NCI-H2029 treated with DMSO at 0.1 percent for 48 hours (cell line): ENCODE results near the gene PSMC5.
"Not testable (repeated sequence)": the region's sequence is repeated elsewhere in the genome, so short reads cannot be mapped to it uniquely, and the experiment has no call there.

ENCODE experiments used
- DNase-seq: peaks from one replicate; lab custom pipeline; 2025; lab: John Stamatoyannopoulos, UW

PSMC5 gene

GRCh38 chr17:63838631-63839171 lies 11.5 kb downstream of the PSMC5 start:
- DNase-seq: no peak

DNA sequence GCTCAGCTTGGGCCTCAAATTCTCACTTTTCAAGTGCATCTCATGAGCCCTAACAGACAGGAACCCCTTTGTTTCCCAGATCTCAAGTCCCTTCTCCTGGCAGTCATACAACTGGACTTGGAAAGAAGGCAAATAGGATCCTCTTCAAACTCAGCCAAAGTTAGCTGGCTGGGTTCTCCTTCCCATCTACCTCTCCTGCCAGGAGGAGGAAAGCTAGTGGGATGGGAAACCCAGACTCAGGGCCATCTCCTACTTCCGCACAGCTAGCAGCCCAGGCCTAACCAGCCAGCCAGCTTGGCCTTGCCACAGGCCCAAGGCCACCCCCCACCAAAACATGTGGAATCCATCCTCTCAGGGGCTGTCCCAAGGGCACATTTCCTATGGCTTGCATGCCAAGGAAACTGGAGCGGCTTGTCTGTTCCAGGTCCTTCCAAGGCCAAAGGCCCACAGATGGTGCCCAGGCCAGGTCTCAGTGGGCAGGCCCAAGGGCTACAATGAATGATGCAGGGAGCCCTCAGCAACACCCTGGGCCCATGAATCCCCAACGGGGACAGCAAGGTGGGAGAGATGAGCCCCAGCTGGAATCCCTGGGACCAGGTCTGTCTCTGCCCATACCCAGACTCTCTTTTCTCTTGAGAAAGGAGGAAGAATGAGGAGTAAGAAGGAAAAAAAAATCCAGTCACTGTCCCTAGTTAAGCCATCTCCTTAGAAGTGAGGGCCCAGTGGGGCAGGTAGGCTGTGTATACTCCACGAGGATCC lies 13.5 kb downstream of the PSMC5 start:
- no peak for DNase-seq

GRCh38 chr17:63841350-63842172 lies 14.3 kb downstream of the PSMC5 start:
- DNase-seq: no peak

GRCh38 chr17:63842173-63842539 lies 14.9 kb downstream of the PSMC5 start:
- no peak for DNase-seq

DNA sequence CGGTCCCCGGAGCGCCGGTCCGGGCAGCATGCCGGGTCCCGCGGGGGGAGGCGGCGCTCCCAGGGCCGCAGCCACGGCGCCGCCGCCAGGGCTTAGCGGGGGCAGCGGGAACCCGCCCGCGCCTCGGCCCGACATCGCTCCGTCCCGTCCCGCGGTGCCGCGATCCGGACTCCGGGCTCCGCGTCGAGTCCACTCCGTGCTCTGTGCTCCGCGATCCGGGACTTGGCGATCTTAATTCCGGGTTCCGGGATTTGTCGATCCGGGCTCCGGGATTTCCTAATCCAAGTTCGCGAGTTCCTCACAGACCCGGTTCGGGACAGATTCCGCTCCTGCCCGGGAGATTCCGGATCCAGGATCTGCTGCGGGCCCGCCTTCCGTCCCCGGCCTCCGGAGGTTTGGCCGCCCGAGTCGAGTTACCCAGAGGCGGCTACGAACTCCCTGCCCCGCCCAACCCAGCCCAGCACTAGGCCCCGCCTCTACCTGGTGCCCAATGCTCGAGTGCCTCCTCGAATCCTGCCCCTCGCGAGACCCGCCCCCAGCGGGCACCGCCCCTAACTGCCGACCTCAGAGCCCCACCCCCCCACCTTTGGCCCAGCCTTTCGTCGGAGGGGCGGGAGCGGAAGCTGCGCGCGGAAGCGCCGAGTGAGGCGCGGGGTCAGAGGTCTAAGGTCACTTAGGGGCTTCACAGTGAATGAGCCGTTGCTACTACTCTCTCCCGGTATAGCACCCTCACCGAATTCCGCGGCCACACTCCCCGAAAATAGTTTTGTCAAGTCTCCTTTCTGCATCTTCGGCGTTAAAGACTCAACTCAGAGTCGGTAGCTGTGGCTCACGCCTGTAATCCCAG lies 15.5 kb downstream of the PSMC5 start, which contains the start of gene SMARCD2:
SMARCD2 (minus strand) TSS at position 146 of the 847 bp plus-strand sequence; CDS start at position 135, 11 bp downstream.
- peak; percentile 94 for DNase-seq

- not testable (repeated sequence) for DNase-seq
Observed at GRCh38 chr17:63843387-63843888, 16.2 kb downstream of the PSMC5 start.

DNA sequence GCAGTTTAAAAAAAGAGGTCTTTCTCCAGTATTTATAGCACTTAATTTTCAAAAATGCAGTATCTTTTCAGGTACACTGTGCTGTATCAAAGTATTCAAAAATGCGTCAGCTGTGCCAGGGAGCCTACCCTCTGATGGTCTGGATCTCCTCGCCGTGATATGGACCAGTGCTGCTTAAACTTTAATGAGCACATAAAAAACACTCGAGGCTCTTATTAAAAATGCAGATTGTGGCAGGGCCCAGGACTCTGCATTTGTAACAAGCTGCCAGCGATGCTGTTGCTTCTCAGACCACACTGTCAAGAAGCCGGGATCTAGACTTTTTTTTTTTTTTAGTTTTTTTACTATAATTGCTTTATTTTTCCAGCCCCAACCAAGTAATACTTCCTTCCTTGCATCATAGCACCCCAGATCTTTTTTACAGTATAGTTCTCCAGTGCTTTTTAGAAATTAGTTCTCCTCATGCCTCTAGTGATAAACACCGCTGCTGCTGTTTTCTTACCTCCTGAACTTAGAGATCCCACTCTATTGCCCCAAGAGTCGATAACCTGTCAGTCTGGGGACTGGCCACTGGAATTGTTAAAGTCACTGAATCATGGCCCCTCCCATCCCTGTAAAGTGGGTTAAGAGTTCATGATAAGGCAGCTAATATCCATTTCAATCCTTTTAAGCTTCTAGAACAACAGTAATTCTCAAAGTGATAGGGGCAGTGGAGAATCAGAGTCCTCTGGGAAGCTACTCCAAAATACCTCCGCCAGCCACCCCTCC lies 16.9 kb downstream of the PSMC5 start:
- DNase-seq: no peak

DNA sequence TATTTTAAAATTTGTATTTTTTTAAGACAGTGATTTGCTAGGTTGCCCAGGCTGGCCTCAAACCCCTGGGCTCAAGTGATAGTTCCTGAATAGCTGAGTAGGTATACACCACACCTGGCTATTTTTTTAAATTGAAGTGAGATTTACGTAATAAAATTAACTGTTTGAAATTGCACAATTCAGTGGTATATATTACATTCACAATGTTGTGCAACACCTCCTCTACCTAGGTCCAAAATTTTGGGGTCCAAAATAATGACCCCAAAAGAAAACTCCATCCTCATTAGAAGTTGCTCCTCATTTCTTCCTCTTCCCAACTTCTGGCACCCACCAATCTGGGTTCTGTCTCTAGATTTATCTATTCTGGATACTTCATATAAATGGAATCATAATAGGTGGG lies 18.3 kb downstream of the PSMC5 start:
- DNase-seq: no peak

- DNase-seq: no peak
Observed at GRCh38 chr17:63847525-63848249, 20.5 kb downstream of the PSMC5 start.

- DNase-seq: no peak
Observed at GRCh38 chr17:63848834-63849689, 21.8 kb downstream of the PSMC5 start.

DNA sequence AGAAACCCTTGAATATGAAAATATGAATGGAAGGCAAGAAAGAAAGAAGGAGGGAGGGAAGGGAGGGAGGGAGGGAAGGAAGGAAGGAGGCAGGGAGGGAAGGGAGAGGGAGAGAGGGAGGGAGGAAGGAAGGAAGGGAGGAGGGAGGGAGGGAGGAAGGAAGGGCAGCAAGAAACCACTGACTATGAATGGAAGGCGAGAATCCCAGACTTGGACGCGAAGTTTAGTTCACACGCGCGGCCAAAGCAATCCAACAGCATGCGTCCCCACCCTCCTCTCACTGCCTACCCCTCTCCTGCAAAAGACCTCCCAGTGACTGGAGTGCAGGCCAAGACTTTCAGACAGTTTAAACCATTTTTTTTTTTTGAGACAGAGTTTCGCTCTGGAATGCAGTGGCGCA lies 23.2 kb downstream of the PSMC5 start:
- DNase-seq: no peak

GRCh38 chr17:63853260-63853659 lies 26.0 kb downstream of the PSMC5 start:
- DNase-seq: no peak

DNA sequence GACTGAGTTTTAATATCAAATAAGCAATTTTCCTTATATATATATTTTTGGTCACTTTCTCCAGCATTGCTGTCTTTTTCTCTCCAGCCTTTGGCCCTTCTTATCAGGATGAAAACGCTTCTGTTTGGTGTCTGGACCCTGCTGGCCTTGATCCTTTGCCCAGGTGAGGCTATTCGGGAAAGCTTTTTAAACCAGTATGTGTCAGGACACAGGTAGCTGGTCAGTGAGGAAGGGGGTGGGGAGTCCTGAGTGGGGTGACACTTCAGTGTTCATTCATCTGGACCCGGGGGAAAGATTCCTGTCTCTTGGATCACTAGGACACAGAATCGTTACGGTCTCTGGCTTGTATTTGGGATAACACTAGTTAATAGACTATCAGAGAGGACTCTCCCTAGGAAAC lies 27.5 kb downstream of the PSMC5 start:
- DNase-seq: no peak

- no peak for DNase-seq
Observed at GRCh38 chr17:63855185-63855584, 28.0 kb downstream of the PSMC5 start.

- not testable (repeated sequence) for DNase-seq
Observed at GRCh38 chr17:63856425-63856824, 29.2 kb downstream of the PSMC5 start.

DNA sequence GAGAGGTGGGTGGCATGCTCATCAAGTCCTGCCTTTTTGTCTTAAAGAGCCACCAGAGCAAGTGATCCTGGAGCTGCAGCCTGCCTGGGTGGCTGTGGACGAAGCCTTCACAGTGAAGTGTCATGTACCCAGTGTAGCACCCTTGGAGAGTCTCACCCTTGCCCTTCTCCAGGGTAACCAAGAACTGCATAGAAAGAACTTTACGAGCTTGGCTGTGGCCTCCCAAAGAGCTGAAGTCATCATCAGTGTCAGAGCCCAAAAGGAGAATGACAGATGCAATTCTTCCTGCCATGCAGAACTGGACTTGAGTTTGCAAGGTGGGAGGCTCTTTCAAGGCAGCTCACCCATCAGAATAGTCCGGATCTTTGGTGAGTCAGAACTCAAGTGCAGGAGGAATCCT lies 32.0 kb downstream of the PSMC5 start:
- no peak for DNase-seq

DNA sequence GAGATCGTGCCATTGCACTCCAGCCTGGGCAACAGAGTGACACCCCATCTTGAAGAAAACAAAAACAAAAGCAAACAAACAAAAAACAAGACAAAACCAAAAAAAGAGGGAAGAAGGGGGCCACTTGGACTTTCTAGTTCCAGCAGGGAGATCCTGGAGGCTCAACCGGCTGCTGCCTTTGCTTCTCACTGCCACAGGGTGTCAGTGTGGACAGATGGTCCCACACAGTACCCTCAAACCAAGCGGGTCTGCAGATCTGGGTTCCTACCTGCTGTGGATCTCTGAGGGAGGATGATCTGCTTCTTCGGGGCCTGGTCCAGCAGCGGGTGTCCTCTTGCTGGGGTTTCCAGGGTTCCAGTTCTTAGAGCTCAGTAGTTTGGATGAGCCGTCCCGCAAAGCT lies 39.4 kb downstream of the PSMC5 start:
- not testable (repeated sequence) for DNase-seq

DNA sequence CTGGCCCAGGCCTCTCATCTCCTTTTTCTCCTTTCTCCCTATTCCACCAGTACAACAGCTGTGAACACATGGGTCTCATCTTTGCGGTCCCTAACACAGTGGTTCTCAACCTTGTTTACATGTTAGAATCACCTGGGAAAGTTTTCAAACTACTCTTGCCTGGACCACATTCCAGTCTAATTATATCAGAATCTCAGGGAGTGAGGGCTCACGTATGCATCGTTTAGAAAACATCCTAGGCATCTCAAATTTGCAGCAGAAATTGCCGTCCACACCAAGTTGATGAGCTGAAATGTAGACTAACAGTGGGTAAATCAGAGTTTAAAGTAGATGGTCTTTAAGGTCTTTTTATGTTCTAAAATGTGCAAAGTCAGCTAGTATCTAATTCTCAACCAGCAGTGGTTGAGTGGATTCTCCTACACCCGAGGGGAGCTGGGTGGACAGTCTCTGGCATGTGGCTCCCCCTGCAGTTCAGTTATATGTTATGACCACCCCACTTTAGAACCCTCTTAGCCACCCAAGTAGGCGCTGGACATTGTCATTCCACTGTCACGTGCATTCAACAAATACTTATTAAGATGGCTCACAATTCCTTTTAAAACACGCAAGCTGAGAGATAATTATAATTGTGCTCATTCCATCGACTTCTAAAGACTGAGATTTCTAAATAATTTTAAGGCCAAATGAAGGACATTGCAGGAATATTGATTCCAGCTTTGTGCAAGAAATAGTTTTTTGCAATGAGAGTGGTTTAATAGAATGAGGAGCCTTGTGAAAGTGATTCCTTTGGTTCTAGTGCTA lies 42.5 kb downstream of the PSMC5 start:
- DNase-seq: not testable (repeated sequence)

DNA sequence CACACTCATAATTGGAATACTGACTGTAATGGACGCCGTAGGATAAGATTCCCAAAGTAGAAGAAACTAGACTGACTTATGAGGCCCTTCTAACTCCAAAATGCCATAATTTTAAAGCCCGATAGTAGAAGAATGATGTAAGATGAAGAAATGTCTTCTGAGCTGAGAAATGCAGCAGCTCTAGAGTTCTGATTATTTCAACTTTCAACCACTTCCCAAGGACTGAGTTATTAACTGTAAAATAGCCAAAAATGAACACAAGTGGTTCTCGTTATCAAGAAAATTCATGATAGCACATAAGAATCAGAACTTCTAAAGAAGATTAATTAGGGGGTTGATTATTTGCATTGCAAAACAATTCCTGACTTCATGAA lies 43.0 kb downstream of the PSMC5 start:
- not testable (repeated sequence) for DNase-seq
